ENCODE results near the gene IFNA8.
A peak's percentile ranks its signal among the peaks of the same experiment; 100 is the strongest.
"Not testable (repeated sequence)": the region's sequence is repeated elsewhere in the genome, so short reads cannot be mapped to it uniquely, and the experiment has no call there.

IFNA8 gene

GRCh38 chr9:21408817-21409216 is at the start of gene IFNA8:
TSS of gene IFNA8 (plus strand) at chr9:21409117. CDS start at chr9:21409177, 60 bp downstream.
- no peak for DNase-seq

DNA sequence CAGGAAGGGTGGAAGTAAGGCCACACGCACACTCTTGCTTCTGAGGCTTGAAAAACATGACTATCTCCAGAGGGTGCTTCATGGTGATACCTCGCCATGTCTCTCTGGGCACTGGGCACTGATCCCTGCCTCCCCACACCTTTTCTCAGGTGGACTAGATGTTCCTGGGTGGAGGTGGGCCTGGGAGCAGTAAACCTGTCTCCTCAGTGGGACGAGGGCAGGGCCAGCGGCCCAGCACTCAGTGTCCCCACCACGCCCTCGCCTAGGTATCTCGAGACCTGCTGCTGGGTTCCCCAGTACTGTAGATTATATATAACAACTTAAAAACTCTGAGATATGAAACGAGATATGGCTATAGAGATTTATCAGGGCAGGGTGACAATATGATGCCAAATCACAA is 46.6 kb upstream of the IFNA8 start:
- no peak for DNase-seq

GRCh38 chr9:21367169-21367568 is 41.7 kb upstream of the IFNA8 start:
- not testable (repeated sequence) for DNase-seq

DNA sequence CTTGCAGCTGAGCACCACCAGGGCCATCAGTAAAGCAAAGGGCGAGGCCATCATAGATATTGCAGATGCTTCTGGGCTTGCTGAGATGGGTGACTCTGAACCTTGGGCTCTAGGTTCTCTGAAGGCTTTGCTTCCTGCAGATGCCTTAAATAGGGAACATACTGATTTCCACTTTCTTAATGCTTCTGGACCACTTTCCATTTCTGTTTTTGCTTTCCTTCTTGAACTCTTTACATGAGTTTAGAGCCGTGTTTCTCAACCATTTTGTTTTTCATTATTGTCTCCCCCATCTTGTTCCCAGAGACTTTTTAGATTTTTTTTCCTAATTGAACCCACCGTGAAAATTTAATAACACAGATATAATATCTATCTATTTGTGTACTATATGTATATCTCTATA is 41.0 kb upstream of the IFNA8 start, which contains the start of gene IFNA13:
Gene IFNA13, minus strand, starts transcription at position 101 of the 400 bp plus-strand sequence. Its CDS starts 47 bp downstream, at position 54.
- DNase-seq, result no peak

GRCh38 chr9:21371467-21371866 is 37.5 kb upstream of the IFNA8 start:
- not testable (repeated sequence) for DNase-seq

GRCh38 chr9:21381448-21382339 is 27.2 kb upstream of the IFNA8 start:
- no peak for DNase-seq

DNA sequence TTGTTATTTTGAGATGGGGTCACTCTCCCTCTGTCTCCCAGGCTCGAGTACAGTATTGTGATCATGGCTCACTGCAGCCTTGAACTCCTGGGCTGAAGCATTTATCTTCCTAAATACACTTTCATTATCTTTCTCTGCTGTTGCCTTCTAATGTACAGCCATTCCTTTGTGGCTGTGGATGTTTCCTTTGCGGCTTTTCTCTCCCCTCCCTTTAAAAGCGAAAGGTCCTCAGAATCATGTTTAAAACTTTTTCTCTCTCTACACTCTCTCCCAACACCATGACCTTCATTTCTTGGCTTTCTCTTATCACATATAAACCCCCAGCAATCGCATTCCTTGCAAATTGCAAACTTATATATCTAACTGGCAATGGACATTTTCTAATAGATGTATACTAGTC is 25.3 kb upstream of the IFNA8 start:
- DNase-seq, result no peak

DNA sequence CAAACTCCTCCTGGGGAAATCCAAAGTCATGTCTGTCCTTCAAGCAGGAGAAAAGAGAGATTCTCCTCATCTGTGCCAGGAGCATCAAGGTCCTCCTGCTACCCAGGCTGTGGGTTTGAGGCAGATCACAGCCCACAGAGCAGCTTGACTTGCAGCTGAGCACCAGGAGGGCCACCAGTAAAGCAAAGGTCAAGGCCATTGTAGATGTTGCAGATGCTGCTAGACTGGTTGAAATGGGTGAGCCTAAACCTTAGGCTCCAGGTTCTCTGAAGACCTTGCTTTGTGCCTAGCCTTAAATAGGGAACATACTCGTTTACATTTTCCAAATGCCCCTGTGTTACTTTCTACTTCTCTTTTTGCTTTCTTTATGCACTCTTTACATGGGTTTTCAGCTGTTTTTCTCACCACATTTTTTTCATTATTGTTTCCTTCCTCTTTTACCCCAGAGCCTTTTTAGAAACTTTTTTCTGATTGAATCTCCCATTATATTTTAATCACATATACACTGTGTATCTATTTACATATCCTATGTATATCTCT is 23.7 kb upstream of the IFNA8 start, which contains the start of gene IFNA2:
Gene IFNA2, minus strand, starts transcription at position 268 of the 540 bp plus-strand sequence. Its CDS starts 69 bp downstream, at position 199.
- DNase-seq, result no peak

- no peak for DNase-seq
Measured at GRCh38 chr9:21392270-21392669, 16.6 kb upstream of the IFNA8 start.

DNA sequence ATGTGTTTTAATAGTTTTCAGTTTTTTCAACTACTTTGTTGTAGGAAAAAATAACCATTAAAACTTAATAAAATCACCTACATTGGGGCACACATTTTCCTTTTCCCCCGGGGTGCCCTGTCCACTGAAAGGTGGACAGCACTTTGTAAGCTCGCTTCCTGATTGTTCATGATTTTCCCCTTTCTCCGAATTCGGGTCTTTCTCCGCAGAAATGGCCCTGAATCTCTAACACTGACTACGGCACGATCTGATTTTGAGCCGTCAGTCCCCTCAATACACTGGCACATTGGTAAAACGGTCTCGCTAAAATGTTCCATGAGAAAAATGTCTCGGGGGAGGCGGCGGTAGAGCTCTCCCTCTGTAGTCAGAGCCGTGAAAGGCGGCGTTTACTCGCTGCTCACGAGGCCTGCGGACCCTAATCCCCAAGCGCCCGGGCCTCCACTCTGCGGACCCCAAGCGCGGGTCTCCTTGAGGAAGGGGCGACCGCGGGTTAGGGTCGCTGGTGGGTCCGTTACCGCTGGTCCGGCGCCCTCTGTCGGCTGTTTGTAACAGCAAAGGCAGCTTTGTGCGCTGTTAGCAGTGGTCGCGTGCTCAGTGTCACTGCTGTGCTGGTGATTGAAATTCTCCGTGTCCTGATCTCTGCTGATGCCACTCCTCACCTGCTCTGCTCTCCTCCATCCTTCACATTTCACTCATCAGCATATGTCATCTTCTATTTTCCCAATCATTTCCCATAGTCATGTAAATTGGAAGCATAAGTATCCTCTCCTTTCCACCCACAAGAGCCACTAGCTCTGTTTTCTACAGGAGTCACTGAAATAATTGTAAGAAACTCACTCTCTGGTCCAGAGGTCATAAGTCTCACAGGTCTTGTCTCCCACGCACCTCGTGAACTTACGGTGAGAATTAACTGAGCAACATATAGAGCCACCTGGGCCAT is 12.9 kb upstream of the IFNA8 start:
- DNase-seq, result peak; percentile 71

DNA sequence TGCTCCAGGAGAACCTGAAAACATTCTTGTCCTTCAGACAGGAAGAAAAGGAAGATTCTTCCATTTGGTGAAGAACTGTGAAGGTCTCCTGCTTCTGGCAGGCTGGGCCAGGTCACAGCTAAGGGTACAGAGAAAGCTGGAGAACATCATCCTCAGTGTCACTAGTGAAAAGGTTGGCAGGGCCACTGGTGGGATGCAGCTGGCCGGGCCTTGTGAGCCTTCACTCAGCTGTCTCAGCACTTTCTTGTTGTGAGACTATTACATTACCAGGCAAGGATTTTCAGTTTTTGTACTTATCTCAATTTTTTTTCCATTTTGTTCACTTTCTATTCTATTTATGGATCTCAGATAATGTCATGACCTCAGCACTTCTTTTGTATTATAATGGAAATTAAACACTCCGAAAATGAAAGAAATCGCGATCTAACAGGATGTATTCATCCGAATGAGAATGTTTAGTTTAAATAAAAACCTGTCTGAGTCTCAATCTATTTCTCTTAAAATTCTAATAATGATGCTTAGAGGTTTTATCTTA is 9.9 kb upstream of the IFNA8 start:
- no peak for DNase-seq

DNA sequence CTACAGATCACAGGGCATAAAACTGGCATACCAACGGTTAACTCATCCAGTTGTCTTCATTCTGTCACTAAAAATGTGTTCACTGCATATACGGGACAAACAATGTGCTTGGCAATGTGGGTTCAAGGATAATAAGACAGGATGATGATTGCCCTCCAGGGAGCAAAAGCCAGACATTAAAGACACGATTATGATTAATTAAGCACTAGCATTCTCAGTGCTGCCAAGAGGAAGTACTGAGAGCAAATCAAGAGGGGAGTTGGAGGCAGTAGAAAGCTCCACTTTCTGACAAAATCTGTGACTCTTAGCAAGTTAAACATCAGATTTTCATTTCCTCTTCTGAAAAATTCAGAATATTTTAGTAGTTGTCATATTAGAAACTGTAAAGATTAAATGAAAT is 9.0 kb upstream of the IFNA8 start:
- DNase-seq, result no peak

GRCh38 chr9:21402386-21403251 is 6.3 kb upstream of the IFNA8 start:
- peak; percentile 10 for DNase-seq

DNA sequence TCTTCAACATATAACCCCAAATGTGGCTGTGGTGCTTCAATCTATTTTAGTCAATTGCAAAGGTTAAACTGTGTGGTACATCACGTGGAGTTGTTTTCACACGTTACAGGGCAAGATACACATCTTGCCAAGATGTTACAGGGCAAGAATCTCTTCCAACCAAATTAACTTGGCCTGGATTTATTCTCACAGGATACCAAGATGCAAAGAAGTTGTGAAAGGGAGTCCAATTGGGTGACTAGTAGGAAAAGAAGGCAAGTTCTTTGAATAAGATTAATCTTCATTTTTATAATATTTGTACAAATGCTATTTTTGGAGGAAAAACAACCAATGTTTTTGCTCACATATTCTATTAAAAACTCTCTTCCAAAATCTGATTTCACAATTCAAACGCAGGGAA is 4.8 kb upstream of the IFNA8 start:
- no peak for DNase-seq

DNA sequence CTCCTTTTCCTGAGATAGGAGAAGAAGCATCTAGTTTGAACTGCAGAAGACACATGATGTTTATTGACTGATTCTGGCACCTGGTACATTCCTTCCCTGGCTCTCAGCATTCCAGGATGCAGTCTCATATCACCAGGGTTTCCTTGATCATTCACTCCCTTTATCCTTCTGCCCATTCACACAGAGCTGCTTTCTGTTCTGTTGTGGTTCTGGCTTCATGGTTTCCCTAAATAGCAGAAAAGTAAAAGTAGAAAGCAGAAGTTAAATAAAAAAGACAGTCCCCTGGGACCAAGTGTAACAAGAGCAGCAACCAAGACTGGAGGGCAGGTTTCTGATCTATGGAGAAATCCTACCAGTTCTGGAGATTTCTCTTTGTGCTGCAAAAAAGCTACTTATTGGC is 3.2 kb downstream of the IFNA8 start:
- no peak for DNase-seq

- DNase-seq, result no peak
Measured at GRCh38 chr9:21413151-21413550, 4.2 kb downstream of the IFNA8 start.

DNA sequence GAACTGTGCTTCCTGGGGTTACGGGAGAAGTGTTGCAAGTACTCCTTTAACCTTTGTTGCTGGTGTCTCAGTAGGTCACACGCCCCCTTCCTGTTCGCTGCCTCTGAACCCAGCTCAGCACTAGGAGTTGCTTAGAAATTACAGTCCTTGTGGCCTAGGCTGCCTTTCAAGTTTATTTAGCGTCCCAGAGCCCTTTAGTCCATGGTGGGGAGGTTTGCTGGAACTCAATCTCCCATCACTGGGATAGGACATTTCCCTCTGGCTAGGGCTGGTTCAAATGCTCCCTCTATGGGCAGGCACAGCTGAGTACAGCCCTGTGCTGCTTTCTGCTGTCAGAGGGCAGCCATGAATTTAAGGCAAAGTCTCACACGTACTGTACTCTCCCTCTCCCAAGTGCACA is 4.7 kb downstream of the IFNA8 start:
- DNase-seq, result no peak

DNA sequence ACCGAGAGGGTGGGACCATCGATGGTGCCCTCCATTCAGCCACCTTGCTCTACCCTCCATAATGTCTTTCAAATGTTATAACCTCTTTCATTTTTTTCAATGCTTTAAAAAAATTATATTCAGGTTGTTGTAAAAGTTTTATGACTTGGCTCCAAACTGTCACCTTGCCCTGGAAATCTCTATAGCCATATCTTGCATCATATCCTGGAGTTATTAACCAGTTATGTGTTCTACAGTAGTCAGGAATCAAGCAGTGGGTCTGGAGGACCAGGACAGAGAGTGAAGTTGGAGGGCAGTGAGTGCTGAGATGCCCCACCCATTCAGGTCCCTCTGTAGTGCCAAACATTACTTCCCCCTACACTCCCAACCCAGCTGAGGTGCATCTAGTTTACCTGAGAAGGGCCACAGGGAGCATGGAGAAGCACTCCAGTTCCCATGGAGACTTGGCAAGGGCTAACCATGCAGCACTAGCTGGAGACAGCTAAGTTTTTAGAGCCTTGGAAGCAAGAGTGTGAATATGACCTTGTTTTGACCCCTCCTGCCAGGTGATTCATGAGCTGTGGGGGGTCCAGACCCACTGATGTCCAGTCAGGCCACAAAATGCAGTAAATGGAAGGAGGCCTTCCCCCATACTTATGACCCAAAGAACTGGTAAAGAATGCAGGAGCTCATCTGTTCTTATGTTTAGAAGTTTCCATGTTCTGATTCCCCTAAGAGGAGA is 5.5 kb downstream of the IFNA8 start:
- DNase-seq, result no peak

GRCh38 chr9:21415493-21416267 is 6.8 kb downstream of the IFNA8 start:
- no peak for DNase-seq

DNA sequence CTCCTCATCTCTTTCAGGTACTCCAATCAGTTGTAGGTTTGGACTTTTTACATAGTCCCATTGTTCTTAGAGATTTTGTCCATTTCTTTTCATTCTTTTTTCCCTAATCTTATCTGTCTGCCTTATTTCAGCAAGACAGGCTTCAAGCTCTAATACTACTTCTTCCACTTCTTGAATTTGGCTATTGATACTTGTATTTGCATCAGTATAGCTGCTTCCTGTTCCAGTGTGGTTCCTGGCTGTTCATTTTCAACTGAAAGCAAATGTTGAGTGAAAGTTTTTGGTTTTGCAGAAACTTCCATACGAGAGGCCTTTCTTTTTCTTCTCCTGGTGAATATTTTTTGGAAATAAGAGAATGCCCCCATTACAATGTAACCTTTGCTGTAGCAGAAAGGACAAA is 19.3 kb downstream of the IFNA8 start:
- no peak for DNase-seq

Measured in stimulated activated CD4-positive, alpha-beta T cell treated with anti-CD3 and anti-CD28 coated beads, Interleukin-4, amount 100 ng/mL, for 1 hour (primary cell).